ENCODE data around the gene VSTM2B.

DNA sequence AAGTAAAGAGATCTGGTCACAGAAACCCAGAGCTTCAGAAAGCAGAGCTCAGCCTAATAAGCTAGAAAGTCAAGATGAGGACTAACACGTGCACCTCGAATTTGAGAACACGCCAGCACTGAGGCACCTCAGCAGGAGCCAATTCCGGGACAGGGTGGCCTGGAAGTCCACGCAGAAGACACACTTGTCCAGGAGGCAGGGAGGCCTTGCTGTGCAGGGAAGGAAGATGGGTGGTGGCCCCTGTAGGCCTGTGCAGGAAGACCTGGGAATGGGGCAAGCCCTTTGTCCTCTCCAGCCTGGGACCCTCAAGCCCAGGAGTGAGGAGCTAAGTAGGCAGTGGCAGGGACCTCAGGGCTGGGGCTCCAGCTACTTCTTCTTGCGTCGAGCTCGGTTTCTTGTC lies 16.3 kb upstream of the VSTM2B start:
- TF ChIP-seq, protein P1, sequence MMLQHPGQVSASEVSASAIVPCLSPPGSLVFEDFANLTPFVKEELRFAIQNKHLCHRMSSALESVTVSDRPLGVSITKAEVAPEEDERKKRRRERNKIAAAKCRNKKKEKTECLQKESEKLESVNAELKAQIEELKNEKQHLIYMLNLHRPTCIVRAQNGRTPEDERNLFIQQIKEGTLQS (IDR thresholded peaks at IDR 0.05) = no peak
- TF ChIP-seq, protein P2, sequence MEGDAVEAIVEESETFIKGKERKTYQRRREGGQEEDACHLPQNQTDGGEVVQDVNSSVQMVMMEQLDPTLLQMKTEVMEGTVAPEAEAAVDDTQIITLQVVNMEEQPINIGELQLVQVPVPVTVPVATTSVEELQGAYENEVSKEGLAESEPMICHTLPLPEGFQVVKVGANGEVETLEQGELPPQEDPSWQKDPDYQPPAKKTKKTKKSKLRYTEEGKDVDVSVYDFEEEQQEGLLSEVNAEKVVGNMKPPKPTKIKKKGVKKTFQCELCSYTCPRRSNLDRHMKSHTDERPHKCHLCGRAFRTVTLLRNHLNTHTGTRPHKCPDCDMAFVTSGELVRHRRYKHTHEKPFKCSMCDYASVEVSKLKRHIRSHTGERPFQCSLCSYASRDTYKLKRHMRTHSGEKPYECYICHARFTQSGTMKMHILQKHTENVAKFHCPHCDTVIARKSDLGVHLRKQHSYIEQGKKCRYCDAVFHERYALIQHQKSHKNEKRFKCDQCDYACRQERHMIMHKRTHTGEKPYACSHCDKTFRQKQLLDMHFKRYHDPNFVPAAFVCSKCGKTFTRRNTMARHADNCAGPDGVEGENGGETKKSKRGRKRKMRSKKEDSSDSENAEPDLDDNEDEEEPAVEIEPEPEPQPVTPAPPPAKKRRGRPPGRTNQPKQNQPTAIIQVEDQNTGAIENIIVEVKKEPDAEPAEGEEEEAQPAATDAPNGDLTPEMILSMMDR (IDR thresholded peaks at IDR 0.05; ENCODE audit: low read depth, low read length, missing input control) = no peak
- no peak for TF ChIP-seq YY1 (IDR thresholded peaks at IDR 0.05)
- TF ChIP-seq TAF1 (conservative IDR thresholded peaks at IDR 0.05) = no peak
- TF ChIP-seq, protein P3, sequence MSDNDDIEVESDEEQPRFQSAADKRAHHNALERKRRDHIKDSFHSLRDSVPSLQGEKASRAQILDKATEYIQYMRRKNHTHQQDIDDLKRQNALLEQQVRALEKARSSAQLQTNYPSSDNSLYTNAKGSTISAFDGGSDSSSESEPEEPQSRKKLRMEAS (IDR thresholded peaks at IDR 0.05) = no peak
- TF ChIP-seq, protein P4, sequence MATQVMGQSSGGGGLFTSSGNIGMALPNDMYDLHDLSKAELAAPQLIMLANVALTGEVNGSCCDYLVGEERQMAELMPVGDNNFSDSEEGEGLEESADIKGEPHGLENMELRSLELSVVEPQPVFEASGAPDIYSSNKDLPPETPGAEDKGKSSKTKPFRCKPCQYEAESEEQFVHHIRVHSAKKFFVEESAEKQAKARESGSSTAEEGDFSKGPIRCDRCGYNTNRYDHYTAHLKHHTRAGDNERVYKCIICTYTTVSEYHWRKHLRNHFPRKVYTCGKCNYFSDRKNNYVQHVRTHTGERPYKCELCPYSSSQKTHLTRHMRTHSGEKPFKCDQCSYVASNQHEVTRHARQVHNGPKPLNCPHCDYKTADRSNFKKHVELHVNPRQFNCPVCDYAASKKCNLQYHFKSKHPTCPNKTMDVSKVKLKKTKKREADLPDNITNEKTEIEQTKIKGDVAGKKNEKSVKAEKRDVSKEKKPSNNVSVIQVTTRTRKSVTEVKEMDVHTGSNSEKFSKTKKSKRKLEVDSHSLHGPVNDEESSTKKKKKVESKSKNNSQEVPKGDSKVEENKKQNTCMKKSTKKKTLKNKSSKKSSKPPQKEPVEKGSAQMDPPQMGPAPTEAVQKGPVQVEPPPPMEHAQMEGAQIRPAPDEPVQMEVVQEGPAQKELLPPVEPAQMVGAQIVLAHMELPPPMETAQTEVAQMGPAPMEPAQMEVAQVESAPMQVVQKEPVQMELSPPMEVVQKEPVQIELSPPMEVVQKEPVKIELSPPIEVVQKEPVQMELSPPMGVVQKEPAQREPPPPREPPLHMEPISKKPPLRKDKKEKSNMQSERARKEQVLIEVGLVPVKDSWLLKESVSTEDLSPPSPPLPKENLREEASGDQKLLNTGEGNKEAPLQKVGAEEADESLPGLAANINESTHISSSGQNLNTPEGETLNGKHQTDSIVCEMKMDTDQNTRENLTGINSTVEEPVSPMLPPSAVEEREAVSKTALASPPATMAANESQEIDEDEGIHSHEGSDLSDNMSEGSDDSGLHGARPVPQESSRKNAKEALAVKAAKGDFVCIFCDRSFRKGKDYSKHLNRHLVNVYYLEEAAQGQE (IDR thresholded peaks at IDR 0.05) = no peak
- no peak for TF ChIP-seq GABPA (IDR thresholded peaks at IDR 0.05 in 1 of 2, conservative IDR thresholded peaks at IDR 0.05 in 1 of 2)
- no peak for TF ChIP-seq SP1 (IDR thresholded peaks at IDR 0.05)
